NCI-H2107 treated with DMSO at 0.1 percent for 48 hours (cell line): ENCODE data around the gene AMDHD2.
"Not testable (repeated sequence)": the region's sequence is repeated elsewhere in the genome, so short reads cannot be mapped to it uniquely, and the experiment has no call there.

Source experiments
- DNase-seq: peaks from one replicate; lab custom pipeline; 2025; ENCODE audit not compliant: unreplicated experiment; lab: John Stamatoyannopoulos, UW

Gene AMDHD2

DNA sequence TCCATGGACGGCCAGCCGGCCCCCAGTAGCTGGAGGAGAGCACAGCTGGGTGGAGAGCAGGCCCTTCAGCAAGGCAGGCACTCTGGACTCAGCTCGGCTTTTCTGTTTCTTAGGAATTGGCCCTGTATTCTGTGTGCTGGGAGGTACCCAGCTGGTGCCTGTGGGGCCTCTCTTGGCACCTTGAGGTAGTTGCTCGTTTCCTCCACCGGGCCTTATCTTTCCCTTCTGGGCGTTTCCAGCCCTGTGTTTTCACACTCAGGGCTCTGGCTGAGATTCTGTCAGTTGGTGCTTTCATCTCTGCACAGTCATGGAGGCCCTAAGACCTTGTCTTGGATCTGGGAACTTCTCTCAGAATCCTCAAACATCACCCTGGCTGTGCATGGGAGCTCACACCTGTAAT lies 47.3 kb downstream of the AMDHD2 start:
- DNase-seq: not testable (repeated sequence)

DNA sequence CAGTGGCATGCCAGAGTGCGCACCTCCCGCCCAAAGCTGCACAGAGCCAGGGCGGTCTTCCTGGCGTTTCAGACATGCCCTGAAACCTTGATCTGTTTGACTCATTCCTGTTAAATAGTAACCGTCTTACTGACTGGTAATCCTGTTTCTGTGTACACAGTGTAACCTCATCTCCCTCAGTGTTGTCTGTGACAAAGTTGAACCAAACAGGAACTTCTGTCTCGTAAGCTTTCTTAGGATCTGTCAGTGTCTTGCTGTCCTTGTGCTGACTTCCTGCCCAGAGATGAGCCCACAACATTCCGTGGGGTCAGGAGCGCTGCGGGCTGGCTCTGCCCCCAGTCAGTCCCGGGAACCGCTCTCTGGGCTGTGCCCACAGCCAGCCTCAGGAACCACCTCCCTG lies 48.4 kb downstream of the AMDHD2 start:
- not testable (repeated sequence) for DNase-seq

DNA sequence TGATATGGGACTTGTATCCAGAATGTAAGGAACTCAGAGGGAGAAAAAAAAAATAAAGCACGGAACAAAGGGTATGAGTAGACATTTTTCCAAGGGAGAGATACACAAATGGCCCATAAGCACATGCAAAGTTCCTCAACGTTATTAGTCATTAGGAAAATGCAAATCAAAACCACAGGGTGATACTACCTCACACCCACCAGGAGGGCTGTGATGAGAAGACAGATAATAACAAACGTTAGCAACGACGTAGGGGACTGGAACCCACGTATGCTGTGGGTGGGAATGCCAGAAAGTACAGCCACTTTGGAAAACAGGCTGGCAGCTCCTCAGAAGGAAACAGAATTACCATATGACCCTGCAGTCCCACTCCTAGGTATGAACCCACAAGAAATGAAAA lies 52.5 kb downstream of the AMDHD2 start:
- not testable (repeated sequence) for DNase-seq

DNA sequence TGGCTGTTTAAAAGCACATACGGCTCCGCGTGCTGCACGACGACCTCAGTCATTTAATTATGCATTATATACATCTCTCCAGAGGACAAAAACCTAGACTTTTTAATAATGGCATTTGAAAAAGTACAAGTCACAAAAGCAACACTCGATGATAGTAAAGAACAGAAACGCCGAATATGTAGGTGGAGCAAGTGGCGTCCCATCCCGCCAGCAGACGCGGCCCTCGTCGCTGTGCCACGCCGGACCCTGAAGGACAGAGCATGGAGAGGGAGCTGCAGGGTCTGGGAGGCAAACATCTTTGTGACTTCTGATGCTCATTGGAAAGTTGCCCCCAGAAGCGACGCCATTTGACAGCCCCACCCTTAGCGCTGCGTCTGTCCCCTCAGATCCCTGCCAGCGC lies 55.7 kb downstream of the AMDHD2 start:
- DNase-seq: not testable (repeated sequence)

DNA sequence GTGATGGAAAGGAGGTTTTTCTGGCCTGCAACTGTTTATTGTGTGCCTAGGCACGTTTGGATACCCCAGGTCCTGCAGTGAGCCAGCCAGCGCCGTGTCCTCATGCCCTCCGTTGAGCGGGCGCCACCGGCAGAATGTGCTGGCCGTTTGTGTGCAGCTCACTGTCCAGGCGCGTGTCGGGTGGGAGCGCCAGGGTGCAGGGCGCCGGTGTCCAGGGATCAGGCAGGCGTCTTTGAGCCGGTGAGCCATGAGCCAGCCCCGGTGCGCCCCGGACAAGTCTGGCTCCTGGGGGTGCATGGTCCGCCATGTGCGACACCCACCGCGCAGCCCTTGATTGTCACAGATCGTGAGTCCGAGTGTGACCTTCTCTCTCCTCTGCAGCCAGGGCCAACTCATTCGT lies 56.9 kb downstream of the AMDHD2 start:
- DNase-seq: not testable (repeated sequence)

DNA sequence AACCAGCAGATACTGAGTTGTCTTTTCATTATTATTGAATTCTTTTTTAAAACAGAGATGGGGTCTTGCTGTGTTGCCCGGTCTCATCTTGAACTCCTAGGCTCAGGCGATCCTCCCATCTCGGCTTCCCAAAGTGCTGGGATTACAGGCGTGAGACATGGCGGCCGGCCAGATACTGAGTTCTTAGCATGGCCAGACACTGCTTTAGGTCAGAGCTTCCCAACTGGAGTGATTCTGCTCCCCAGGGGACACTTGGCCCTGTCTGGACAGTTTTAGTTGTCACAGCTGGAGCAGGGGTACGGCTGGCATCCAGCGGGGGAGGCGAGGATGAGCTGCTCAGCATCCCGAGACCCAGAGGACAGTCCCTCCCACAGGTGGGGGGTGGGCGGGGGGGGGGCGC lies 58.7 kb downstream of the AMDHD2 start:
- DNase-seq: not testable (repeated sequence)

DNA sequence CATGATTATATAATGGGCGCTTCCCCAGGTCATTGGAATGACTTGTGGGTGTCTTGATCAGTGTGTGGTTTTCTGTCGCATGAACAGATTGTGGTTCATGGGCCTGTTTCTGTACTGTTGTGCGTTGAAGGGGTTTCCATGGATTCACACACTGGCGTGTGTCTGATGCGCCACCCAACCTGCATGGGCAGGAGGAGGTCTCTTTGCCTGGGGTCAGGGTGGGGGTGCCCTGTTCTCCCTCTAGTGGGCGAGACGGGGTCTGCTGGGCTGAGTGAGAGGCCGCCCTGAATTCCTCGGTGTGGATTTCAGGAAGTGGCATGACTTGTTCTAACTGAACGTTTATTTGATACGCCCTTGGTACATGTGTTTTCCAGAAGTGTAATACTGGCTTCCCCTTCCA lies 60.0 kb downstream of the AMDHD2 start:
- DNase-seq: not testable (repeated sequence)

DNA sequence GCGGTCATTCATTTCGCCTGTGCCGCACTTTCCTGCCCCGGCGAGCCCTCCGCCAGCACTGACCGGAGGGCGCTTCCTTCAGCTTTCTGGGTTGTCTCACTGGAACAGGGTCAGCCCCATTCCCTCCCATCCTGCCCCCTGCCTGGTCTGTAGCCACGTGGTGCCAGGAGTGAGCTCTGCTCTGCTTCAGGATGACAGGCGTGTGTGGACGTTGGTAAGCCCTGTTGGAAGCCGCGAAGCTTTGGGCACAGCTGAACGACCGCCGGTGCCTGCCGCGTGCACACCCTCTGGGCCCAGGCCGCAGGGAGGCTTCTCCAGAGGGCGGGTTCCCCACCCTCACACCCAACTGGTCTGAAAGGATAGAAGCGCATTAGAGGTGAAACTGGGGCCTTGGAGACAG lies 60.6 kb downstream of the AMDHD2 start:
- not testable (repeated sequence) for DNase-seq
